ENCODE measurements around the gene VPREB3. TPM values are rescaled to one million over a fixed set of nuclear protein-coding genes. Genes with fewer than 3 reads are reported as not detected.
A peak's percentile ranks its signal among the peaks of the same experiment; 100 is the strongest.

The VPREB3 gene
- polyA plus RNA-seq, 1 donor (not counting 4 experiments of a cell fraction or from before 2014, with no cell fraction given), result not detected

DNA sequence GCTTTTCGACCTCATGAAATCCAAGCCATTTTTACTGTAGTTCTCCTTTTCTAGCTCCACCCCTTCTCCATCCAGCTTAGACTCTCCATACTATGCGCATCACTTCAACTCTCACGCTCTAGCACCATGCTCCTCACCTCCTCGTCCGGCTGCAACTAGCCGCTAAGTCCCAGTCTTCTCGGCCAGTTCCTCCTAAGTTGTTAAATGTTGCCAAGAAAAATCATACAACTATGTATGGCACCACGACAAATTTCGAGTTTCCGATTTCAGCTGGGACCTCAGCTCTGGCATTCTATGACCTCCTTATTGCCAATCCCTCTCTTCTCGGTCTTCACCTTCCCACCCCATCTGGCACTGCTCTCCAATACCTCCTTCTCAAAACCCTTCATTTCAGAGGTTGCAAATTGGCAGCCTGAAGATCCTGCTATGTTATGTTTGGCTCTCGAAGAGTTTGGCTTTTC is 4.4 kb downstream of the VPREB3 start:
- Histone ChIP-seq H3K79me2 (ENCODE audit: control insufficient read depth, insufficient read depth, low read length) (peaks cover 3% of the 10 kb centered on the region), H3K4me1 (ENCODE audit: control insufficient read depth, extremely low read depth, insufficient read depth, low read length) (peaks cover 11% of the 10 kb centered on the region), H3K36me3 (ENCODE audit: control insufficient read depth in 2 of 2, extremely low read depth in 1 of 2, insufficient read depth in 2 of 2, low read length in 2 of 2) (peaks cover 0 to under 1% of the 10 kb centered on the region in 2 experiments), H3K4me3 (ENCODE audit: control insufficient read depth in 2 of 3, extremely low read depth in 1 of 3, insufficient read depth in 2 of 3, low read depth in 1 of 3, low read length in 3 of 3) (peak overlapping the region; percentile 62 to 83 (median 77)), H3K9me1 (ENCODE audit: control insufficient read depth, extremely low read depth, insufficient read depth, low read length) (no peaks in the 10 kb centered on the region), H3K27me3 (ENCODE audit: control insufficient read depth, extremely low read depth, insufficient read depth, low read length) (no peaks in the 10 kb centered on the region), H2AFZ (ENCODE audit: control insufficient read depth, low read length) (peak overlapping the region; percentile 77), H3K4me2 (ENCODE audit: control insufficient read depth, extremely low read depth, insufficient read depth, low read depth, low read length) (peak overlapping the region; percentile 88), H3K27ac (ENCODE audit: control insufficient read depth, insufficient read depth, low read length) (no peak overlapping the region), H3K9ac (ENCODE audit: control insufficient read depth, extremely low read depth, insufficient read depth, low read length) (no peak overlapping the region), H4K20me1 (ENCODE audit: control insufficient read depth, extremely low read depth, insufficient read depth, low read length) (no peaks in the 10 kb centered on the region), H3K9me3 (ENCODE audit: control insufficient read depth, low read depth, low read length) (no peaks in the 10 kb centered on the region)
- FAIRE-seq, result peak; percentile 44
- TF ChIP-seq, protein P1, sequence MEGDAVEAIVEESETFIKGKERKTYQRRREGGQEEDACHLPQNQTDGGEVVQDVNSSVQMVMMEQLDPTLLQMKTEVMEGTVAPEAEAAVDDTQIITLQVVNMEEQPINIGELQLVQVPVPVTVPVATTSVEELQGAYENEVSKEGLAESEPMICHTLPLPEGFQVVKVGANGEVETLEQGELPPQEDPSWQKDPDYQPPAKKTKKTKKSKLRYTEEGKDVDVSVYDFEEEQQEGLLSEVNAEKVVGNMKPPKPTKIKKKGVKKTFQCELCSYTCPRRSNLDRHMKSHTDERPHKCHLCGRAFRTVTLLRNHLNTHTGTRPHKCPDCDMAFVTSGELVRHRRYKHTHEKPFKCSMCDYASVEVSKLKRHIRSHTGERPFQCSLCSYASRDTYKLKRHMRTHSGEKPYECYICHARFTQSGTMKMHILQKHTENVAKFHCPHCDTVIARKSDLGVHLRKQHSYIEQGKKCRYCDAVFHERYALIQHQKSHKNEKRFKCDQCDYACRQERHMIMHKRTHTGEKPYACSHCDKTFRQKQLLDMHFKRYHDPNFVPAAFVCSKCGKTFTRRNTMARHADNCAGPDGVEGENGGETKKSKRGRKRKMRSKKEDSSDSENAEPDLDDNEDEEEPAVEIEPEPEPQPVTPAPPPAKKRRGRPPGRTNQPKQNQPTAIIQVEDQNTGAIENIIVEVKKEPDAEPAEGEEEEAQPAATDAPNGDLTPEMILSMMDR (optimal IDR thresholded peaks at IDR 0.05 in 1 of 3, IDR thresholded peaks at IDR 0.05 in 1 of 3, conservative IDR thresholded peaks at IDR 0.05 in 1 of 3; ENCODE audit: extremely low read depth in 1 of 3, insufficient read depth in 2 of 3, low read length in 3 of 3), result no peak
- no peak for TF ChIP-seq EZH2 (IDR thresholded peaks at IDR 0.05; ENCODE audit: low read length)
- no peak for DNase-seq (ENCODE audit: low read depth, low spot score)
- dilution Hi-C loops (cut with MboI; ENCODE audit: extremely low pct_ligation_motif_present, low sequenced_read_pairs), result no loop called here

DNA sequence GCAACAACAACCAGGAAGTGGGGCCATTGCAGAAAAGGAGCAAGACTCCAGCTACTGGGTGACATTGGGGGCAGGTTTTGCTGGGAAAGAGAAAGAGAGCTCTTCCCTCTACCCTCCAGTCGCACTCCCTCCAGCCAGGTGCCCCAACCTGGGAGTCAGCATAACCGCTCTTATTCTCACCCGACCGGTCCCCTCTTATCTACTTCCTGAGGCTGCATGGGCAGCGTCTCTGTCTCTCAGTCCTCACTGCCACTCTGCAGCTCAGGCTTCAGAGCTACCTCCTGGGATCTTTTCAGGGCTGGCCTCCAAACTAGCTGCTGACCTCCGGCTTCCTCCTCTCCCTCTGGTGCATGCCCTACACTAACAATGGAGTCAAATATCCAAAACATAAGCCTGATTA is 8.4 kb downstream of the VPREB3 start:
- no peak overlapping the region for H3K4me3 ChIP-seq (ENCODE audit: control insufficient read depth in 2 of 3, extremely low read depth in 1 of 3, insufficient read depth in 2 of 3, low read depth in 1 of 3, low read length in 3 of 3)
- H3K36me3 ChIP-seq (ENCODE audit: control insufficient read depth in 2 of 2, extremely low read depth in 1 of 2, insufficient read depth in 2 of 2, low read length in 2 of 2), result peaks cover 11 to 17% of the 10 kb centered on the region in 2 experiments
- FAIRE-seq (no peak), DNase-seq (ENCODE audit: low read depth, low spot score) (no peak)
- no peaks in the 10 kb centered on the region for H3K9me3 ChIP-seq (ENCODE audit: control insufficient read depth, low read depth, low read length)
- no peak overlapping the region for H3K27ac ChIP-seq (ENCODE audit: control insufficient read depth, insufficient read depth, low read length)
- TF ChIP-seq, protein P1 (optimal IDR thresholded peaks at IDR 0.05 in 1 of 3, IDR thresholded peaks at IDR 0.05 in 1 of 3, conservative IDR thresholded peaks at IDR 0.05 in 1 of 3; ENCODE audit: extremely low read depth in 1 of 3, insufficient read depth in 2 of 3, low read length in 3 of 3), result no peak
- no peak for TF ChIP-seq EZH2 (IDR thresholded peaks at IDR 0.05; ENCODE audit: low read length)
- no peak overlapping the region for H2AFZ ChIP-seq (ENCODE audit: control insufficient read depth, low read length)
- H3K79me2 ChIP-seq (ENCODE audit: control insufficient read depth, insufficient read depth, low read length), result peaks cover 3% of the 10 kb centered on the region
- H3K4me2 ChIP-seq (ENCODE audit: control insufficient read depth, extremely low read depth, insufficient read depth, low read depth, low read length), result no peak overlapping the region
- peaks cover 9% of the 10 kb centered on the region for H3K4me1 ChIP-seq (ENCODE audit: control insufficient read depth, extremely low read depth, insufficient read depth, low read length)
- dilution Hi-C loops (cut with MboI; ENCODE audit: extremely low pct_ligation_motif_present, low sequenced_read_pairs), result no loop called here
- no peak overlapping the region for H3K9ac ChIP-seq (ENCODE audit: control insufficient read depth, extremely low read depth, insufficient read depth, low read length)
- no peaks in the 10 kb centered on the region for H3K27me3 ChIP-seq (ENCODE audit: control insufficient read depth, extremely low read depth, insufficient read depth, low read length)
- no peaks in the 10 kb centered on the region for H4K20me1 ChIP-seq (ENCODE audit: control insufficient read depth, extremely low read depth, insufficient read depth, low read length)
- H3K9me1 ChIP-seq (ENCODE audit: control insufficient read depth, extremely low read depth, insufficient read depth, low read length), result no peaks in the 10 kb centered on the region
